Measurements from ENCODE around the gene MORF4L1.
"Not testable (repeated sequence)": the region's sequence is repeated elsewhere in the genome, so short reads cannot be mapped to it uniquely, and the experiment has no call there.

Gene MORF4L1

GRCh38 chr15:78859971-78860719, 12.5 kb upstream of the MORF4L1 start:
- peak; percentile 47 to 70 for DNase-seq (ENCODE audit: low read depth in 2 of 2)

DNA sequence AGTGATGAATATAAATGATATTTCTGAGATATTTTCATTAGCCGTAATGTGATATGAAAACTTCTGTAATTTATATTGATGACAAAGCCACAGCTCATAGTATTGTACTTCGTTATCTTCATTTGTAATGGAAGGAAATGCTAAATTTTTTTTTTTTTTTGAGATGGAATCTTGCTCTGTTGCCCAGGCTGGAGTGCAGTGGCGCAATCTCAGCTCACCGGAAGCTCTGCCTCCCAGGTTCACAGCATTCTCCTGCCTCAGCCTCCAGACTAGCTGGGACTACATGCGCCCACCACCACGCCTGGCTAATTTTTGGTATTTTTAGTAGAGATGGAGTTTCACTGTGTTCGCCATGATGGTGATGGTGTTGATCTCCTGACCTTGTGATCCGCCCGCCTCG, 7.1 kb upstream of the MORF4L1 start:
- DNase-seq (ENCODE audit: low read depth in 2 of 2) = not testable (repeated sequence)

DNA sequence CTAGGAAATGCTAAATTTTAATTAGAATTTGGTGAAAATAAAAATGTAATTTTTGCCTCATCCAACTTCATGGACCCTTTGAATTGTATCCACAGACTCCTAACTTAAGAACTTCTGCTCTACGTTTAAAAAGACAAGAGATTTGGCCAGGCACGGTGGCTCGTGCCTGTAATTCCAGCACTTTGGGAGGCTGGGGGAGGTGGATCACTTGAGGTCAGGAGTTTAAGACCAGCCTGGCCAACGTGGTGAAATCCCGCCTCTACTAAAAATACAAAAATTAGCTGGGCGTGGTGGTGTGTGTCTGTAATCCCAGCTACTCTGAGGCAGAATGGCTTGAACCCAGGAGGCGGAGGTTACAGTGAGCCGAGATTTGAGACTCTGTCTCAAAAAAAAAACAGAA, 6.7 kb upstream of the MORF4L1 start:
- not testable (repeated sequence) for DNase-seq (ENCODE audit: low read depth in 2 of 2)

GRCh38 chr15:78866803-78867202, 5.9 kb upstream of the MORF4L1 start:
- DNase-seq (ENCODE audit: low read depth in 2 of 2) = no peak

DNA sequence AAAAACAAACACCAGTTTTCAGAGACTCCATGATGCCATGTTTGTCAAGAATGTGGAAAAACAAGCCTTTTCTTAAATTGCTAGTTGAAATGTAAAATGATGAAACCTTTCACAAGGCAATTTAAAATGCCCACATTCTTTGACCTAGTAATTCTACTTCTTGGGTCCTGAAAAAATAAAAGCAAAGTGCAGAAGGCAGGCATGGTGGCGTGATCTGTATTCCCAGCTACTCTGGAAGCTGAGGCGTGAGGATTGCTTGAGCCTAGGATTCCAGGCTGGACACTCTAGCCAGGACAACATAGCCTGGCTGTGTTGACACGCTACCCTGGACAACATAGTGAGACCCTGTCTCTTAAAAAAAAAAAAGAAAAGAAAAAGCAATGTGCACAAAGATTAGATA, 4.3 kb upstream of the MORF4L1 start:
- no peak for DNase-seq (ENCODE audit: low read depth in 2 of 2)

DNA sequence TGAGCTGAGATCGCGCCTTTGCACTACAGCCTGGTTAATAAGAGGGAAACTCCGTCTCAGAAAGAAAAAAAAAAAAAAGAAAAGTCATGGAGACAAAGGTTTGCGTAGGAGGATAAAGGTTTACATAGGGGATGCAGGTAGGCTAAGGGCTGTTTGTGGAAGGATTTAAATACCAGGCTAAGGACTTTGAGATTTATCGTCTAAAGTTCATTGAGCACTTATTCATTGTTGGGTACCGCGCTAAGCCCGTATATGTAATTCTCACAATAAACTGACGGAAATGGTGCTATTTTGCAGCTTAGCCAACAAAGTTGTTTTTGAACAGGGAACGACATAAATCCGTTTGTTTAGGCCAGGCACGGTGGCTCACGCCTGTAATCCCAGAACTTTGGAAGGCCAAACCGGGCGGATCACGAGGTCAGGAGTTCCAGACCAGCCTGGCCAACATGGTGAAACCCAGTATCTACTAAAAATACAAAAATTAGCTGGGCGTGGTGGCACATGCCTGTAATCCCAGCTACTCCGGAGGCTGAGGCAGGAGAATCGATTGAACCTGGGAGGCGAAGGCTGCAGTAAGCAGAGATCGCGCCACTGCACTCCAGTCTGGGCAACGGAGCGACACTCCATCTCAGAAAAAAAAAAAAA, 1.1 kb upstream of the MORF4L1 start:
- not testable (repeated sequence) for DNase-seq (ENCODE audit: low read depth in 2 of 2)

DNA sequence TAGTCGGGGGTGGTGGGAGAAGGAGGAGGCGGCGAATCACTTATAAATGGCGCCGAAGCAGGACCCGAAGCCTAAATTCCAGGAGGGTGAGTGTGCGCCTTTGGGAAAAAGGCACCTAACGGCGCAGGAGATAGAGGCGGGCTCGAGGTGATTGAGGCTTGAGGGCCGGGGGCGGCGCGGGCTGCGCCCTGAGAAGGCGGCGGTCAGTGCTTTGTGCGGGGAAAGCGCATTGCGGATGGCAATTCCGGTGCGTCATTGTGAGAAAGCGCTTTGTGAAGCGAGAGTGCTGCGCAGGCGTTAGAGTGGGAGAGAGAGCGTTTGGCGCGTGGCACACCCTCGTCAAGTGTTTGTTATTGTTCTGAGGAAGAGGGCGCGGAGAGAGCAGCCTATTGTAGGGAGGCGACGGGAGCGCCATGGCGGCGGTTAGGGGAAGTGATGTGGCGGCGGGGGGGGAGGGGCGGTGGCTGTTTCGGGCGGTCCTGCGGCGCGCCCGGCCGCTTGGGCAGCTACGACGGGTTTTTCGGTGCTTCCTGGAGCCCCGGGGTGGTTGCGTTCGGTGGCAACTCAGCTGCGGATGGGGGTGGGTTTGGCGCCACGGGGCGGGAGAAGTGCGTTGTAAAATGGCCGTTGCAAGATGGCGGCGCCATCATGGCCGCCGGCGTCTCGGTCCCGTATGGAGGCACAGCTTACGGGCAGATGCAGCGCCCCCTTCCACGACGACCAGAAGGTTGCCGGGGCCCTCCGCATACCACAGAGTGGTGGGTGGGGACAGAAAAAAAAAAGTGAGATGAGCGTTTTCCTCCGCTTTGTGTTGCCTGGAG, 492 bp downstream of the MORF4L1 start:
- peak; percentile 82 to 86 for DNase-seq (ENCODE audit: low read depth in 2 of 2)

DNA sequence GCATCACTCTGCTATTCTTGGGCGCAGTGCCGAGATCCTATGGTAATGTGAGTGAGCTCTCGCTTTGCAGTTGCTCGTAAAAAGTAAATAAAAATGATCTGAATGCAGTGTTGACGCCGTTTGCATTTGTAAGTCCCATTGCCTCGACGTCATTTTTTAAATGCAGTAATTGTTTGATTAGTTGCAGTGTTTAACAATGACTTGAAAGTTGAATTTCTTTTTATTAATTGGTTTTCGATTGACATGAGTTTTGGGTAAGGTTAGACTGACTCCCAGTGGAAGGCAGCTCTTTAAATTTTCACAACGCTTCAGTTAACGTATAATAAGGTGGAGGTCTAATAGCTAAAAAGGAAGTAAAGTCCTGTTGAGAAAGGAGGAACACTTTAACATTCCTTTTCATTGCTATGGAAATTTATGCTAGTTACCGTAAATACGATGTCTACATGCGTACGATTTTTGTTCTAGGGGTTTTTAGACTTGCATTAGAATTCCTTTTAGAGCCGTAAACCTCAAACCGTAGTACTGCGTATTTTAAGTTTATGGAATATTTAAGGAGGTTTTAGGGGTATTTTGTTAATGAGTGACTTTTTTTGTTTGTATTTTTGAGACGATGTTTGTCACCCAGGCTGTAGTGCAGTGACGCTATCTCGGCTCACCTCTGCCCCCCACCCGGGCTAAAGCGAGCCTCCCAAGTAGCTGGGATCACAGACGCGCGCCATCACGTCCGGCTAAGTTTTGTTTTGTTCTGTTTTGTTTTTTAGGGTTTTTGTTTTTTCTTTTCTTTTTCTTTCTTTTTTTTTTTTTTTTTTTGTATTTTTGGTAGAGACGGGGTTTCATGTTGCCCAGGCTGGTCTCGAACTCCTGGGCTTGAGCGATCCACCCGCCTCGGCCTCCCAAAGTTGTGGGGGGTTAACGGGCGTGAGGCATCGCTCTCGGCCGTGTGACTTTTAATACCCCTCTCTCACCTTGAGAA, 1.4 kb downstream of the MORF4L1 start:
- DNase-seq (ENCODE audit: low read depth in 2 of 2) = peak in 1 of 2 donors; percentile 12

DNA sequence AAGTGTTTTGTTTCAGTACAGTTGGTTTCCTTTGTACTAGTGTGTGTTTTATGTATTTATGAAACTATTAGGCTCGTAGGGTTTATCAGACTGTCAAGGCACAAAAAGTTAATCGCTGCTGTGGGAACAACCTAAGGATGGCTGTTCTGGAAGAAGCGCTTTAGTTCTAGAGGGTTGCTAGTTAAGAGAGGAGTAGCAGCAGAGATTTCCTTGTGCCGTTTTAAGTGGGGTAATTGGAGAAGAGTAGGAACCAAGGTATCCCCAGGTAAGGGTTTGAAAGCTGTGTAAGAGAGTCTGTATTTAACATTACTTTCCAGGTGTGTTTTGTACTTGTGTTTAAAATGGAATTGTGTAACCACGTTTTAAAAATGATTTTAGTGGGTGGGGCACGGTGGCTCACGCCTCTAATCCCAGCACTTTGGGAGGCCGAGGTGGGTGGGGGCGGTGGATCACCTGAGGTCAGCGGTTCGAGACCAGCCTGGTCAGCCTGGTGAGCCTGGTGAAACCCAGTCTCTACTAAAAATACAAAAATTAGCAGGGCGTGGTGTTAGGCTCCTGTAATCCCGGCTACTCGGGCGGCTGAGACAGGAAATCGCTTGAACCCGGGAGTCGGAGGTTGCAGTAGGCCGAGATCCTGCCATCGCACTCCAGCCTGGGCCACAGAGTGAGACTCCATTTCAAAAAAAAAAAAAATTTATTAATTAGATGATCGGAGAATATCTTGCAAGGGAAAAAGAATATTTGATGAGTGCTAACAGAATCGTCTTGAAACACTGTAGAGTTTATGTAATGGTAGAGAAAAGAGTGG, 2.6 kb downstream of the MORF4L1 start:
- no peak for DNase-seq (ENCODE audit: low read depth in 2 of 2)

- DNase-seq (ENCODE audit: low read depth in 2 of 2) = not testable (repeated sequence)
These were observed 4.3 kb downstream of the MORF4L1 start for GRCh38 chr15:78876954-78877353.

DNA sequence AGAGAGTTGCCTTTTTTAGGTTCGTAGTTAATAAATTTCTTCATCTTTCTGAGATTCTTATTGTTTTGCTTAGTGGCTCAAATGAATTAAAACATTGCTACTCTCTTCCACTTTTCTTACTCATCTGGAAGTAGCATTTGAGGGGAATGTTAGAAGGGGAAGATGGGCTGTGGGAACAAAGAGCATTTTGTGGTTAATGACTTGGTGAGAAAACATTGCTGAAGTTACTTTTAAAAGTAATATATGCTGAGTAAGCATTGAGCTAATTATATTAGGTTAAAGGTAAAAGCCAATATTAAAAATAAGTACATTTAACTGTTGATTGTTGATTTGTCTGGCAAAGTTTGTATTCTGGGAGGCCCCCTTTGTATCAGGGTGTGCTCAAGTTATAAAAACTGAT, 5.7 kb downstream of the MORF4L1 start:
- DNase-seq (ENCODE audit: low read depth in 2 of 2) = no peak

DNA sequence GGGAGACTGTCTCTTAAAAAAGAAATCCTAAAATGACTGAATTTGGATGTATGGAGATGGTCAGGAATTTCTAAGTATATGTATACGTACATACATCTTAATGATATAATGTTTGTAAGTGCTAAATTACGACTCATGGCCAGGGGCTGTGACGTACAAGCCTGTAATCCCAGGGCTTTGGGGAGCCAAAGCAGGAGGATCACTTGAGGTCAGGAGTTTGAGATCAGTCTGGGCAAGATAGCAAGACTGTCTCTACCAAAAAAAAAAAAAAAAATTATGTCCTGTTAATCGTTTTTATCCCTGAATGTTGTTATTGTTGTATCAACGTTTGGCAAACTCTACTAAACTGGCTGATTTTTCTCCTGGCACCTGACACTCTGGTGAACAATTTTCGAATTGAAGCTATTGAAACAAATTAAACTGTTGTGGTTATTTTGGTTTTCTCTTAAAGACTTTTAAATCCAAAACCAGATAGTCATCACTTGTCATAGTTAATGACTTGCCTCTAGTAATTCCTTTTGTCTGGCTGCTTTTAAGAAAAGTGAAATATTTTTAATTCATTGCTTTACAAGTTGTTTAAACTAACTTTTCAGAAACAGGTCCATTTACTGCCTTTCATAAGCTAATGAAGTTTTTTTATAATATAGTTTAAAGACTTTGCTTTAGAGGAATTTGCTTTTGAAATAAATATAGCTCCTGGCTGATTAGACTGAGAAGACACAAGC, 7.0 kb downstream of the MORF4L1 start:
- DNase-seq (ENCODE audit: low read depth in 2 of 2) = no peak

- no peak for DNase-seq (ENCODE audit: low read depth in 2 of 2)
These were observed 7.5 kb downstream of the MORF4L1 start for GRCh38 chr15:78880242-78880533.

DNA sequence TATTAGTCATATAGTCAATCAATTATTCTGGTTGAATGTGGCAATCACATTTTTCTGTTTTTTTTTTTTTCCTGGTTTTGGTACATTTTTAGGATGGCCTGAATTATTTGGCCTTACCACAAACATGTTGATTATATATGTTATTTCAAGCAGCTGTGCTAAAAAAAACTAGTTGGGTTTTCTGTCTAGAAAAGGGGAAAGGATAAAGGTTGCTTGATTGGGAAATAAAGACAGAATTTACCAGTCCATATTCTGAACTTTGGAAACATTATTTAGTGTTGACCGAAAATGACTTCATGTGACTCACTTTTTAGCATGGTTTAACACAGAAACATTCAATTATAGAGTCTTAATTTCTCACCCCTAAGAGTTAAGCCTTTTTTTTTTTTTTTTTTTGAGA, 8.1 kb downstream of the MORF4L1 start:
- no peak for DNase-seq (ENCODE audit: low read depth in 2 of 2)

GRCh38 chr15:78881681-78882080, 9.0 kb downstream of the MORF4L1 start:
- no peak for DNase-seq (ENCODE audit: low read depth in 2 of 2)

- DNase-seq (ENCODE audit: low read depth in 2 of 2) = no peak
These were observed 16.3 kb downstream of the MORF4L1 start for GRCh38 chr15:78889000-78889399.

DNA sequence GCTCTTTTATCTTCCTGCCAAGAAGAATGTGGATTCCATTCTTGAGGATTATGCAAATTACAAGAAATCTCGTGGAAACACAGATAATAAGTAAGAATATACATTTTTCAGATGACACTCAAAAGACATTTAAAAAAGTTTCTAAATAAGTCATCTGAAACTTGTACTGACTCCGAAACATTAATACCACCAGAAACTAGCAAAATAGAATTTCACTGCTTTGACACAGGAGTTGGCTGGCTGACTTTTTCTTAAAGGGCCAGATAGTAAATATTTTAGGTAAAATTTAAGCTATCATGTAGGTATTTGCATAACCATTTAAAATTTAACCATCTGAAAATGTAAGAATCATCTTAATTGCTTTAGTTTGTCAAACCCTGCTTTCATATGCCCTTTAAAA, 20.8 kb downstream of the MORF4L1 start:
- DNase-seq (ENCODE audit: low read depth in 2 of 2) = no peak

DNA sequence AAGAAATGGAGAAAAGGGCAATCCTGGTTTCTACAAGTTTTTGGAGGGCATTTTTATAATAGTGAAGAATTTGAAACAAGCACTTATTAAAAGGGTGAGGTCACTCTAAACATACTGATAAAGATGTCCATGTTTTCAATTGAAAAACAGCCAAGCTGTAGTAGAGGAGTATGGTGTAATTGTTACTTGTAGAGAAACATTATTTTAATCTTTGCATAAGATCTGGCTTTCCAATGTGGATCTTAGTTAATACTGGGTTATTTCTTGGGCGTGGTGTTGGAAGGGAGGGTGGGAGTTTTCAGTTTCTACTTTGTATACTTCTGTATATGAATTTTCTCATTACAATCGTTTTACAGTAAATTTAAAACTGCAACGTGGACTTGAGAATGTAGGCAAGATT, 22.8 kb downstream of the MORF4L1 start:
- DNase-seq (ENCODE audit: low read depth in 2 of 2) = no peak

- no peak for DNase-seq (ENCODE audit: low read depth in 2 of 2)
These were observed 25.9 kb downstream of the MORF4L1 start for GRCh38 chr15:78898540-78898939.
